Right lung (tissue), 5 donors: ENCODE data around the gene FOXC2. TPM values are rescaled to one million over a fixed set of nuclear protein-coding genes. Genes with fewer than 3 reads are reported as not detected.

Source experiments
- DNase-seq, 2 donors: peaks; one replicate each; pipeline ENCODE4 v3.0.0-alpha.2; 2013
- polyA plus RNA-seq, 5 donors: library from polyadenylated mRNA; unstranded; fragments of 120-200 nt; gene quantifications; one replicate each; pipeline versions ENCODE4 v1.2.1 to v1.2.3, GENCODE V29; 2013; ENCODE audit warnings: inconsistent platforms in 1 of 5, low replicate concordance in 1 of 5; ENCODE audit not compliant: insufficient read length in 5 of 5, insufficient read depth in 1 of 5

FOXC2 gene
- polyA plus RNA-seq, 5 donors: 0.31 to 0.95 (median 0.72) TPM

DNA sequence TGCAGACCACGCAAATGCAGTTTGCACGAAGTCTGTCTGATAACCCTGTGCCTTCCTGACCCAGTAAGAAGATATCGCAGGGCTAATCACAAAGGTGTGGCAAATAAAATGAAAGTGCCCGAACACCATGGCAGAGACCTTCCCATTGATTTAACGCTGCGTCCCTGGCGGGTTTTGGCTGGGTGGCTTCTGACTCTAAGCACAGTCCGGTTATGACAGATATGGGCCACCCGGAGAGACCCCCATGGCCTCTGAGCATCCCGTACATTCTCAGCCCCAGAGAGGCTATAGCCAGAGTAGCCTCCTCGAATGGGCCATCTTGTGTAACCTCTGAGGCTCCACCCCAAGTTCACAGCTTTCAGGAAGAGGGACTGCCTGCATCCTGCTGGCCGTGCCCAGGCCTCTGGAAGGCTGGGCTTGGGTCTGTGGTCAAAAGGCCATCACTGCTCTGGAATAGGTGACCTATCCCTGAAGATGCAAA, 5.5 kb downstream of the FOXC2 start:
- DNase-seq: no peak

DNA sequence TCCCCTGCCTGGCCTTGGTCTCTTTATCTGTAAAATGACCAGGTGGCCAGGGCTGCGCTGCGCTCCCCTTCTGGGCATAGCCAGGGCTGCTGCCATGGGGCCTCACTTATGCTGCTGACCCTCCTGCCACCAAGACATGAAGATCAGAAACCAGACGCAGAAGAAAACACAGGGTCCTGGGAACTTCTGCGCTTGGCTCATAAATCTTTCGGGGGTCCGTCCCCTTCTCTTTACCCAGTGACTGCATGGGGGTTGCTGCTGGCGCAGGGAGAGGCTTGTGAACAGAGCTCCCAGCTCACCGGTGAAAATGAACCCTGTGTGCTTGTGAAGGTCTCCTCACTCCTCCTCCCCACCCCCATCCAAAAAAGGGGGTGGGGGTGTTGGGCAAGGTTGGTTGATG, 6.0 kb downstream of the FOXC2 start:
- DNase-seq: no peak

- DNase-seq: no peak
Measured at GRCh38 chr16:86573215-86573614, 6.6 kb downstream of the FOXC2 start.

DNA sequence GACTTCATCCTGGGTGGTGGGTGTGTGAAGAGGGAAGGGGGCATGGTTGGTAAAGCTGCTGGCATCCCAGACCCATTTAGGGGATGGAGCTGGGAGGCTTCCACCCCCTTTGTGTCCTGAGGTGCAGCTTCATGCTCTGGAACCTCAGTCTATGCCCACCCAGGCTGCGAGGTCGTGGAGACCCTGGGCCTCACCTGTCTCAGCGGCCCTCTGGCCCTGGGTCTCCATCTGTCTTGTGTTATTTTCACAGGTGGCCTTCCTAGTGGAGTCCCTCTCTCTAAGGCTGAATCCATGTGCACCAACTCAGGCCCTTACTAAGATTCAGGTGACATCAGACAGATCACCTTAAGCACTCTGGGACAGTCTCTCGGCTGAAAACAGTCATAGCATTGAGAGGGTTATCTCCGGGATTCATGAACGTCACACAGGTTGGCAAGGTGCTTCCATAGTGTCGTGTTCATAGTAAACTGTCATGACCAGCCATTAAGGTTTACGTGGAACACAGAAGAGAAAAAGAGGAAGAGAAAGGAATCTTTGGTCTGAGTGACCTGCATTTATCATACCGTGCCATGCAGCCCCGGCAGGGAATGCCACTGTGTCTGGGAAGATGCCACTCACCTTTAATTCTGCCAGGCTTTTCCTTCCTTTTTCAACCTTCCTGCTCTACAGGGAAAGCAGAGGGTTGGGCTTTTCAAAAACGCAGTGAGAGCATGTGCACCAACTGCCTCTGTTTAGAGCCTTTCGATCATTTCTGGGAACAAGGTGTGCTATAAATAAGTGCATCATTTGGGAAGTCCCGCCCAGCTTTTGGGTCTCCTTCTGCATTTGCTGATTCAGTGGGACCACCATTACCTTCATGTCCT, 7.2 kb downstream of the FOXC2 start:
- no peak for DNase-seq

DNA sequence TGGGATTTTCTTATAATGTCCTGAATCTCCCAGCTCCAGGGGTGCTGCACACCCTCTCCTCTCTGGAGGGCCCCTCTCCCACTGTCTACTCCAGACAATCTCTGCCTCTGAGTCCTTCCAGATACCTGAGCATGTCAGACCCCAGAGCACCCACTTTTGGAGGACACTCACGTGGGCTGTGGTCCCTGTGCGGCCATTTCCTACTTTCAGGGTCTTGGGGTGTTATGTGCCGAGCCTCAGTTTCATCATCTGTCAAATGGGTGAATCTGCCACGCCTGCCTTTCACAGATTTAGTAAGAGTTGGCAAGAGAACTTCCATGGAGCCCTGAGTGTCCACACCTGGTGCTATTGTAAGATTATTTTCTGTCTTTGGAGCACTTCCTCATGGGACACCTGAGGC, 8.0 kb downstream of the FOXC2 start:
- DNase-seq: no peak

DNA sequence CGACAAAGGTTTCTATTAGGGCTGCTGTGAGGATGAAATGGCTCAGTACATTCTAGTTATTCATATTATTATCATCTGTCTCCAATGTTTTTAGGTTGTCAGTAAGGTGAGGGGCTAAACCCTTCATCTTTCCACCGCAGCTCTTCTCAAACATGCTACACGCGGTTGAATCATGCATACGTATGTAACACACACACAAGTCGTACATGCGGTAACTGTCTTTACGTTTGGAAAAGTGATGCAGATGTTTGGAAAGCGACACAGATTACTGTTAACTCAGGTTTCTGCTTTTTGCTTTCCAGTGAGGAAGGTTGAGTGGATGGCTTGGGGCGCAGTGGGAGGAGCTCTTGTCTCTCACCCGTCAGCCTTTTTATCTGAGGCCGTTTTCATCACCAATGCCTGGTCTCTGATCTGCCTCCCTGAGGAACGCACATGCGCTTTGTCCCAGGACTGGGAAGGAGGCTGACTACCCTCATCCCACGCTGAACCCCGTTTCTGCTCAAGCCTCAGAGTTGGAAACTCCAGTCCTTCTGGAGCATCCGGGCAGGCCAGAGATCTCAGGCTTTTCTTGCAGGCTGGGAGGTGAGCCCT, 8.6 kb downstream of the FOXC2 start:
- no peak for DNase-seq

GRCh38 chr16:86575754-86576557, 9.3 kb downstream of the FOXC2 start:
- DNase-seq: peak; percentile 57 to 68

- no peak for DNase-seq
Measured at GRCh38 chr16:86576591-86577313, 10.1 kb downstream of the FOXC2 start.

GRCh38 chr16:86577314-86577971, 10.8 kb downstream of the FOXC2 start:
- no peak for DNase-seq

DNA sequence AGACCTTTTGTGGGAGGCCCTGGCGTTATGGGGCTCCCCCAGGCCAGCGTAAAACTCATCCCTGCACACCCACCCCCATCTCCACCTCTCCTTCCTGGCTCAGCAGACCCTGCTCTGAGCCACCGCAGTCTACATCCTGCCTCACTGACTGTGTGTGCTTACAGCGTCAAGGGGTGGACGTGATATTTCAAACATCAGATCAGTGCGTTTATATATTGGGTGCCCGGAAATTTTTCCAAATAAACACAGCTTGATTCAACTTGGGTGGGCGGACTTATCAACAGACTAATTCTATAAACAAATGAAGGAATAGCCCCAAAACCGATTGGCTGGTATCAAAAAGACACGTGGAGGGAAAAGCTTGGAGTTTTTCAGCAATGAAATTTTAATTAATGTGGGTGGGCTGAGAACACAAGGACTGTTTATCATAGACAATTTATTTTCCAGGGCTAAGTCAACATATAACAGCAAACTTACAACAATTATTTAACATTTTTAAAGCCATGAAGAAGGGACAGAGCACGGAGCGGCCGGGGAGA, 11.5 kb downstream of the FOXC2 start, which contains the start of gene FOXL1:
Gene FOXL1 (plus strand): TSS at position 489 of the 539 bp plus-strand sequence. CDS start 175 bp downstream, outside the sequence.
- peak; percentile 78 to 87 for DNase-seq

DNA sequence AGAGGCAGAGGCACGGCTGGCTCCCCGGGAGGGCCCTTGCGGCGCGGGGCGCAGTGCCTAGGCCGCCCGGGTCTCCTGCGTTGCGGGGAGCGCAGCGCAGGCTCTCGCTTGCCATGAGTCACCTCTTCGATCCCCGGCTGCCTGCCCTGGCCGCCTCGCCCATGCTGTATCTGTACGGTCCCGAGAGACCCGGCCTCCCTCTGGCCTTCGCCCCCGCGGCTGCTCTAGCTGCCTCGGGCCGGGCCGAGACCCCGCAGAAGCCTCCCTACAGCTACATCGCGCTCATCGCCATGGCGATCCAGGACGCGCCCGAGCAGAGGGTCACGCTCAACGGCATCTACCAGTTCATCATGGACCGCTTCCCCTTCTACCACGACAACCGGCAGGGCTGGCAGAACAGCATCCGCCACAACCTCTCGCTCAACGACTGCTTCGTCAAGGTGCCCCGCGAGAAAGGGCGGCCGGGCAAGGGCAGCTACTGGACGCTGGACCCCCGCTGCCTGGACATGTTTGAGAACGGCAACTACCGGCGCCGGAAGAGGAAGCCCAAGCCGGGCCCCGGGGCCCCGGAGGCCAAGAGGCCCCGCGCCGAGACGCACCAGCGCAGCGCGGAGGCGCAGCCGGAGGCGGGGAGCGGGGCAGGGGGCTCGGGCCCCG, 12.1 kb downstream of the FOXC2 start:
- DNase-seq: no peak

GRCh38 chr16:86579268-86580062, 12.8 kb downstream of the FOXC2 start:
- DNase-seq: no peak

DNA sequence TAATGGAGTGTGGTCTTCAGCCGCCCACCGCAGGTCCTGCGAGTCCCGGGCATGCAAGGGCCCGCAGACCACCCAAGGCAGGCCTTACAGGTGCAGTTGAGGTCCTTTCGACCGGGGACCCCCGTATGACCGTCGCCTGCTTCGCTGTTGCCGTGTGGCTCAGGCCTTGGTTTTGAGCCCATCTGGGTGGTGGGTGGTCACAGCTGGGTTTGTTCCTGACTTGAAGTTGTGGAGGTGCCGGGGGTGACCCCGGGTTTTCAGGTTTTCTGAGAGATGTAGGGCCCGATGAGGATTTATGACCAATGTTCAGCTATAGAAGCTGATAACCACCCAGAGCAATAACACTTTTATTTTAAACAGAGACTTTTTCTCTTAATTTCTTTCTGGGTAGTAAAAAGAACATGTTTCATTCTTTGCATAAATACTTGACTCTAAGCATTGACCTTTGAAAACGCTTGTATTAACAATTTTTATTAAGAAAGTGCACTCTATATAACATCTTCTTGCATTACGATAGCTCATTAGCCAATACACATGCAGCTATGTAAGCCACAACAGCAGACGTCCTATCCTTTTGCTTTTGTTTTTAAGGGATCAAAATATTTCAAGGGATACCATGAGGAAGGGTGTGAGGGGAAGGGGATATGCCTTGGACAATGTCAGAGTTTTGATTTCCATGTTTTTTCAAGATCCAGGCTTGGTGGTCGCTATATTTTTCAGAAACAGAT, 13.6 kb downstream of the FOXC2 start:
- DNase-seq: no peak

DNA sequence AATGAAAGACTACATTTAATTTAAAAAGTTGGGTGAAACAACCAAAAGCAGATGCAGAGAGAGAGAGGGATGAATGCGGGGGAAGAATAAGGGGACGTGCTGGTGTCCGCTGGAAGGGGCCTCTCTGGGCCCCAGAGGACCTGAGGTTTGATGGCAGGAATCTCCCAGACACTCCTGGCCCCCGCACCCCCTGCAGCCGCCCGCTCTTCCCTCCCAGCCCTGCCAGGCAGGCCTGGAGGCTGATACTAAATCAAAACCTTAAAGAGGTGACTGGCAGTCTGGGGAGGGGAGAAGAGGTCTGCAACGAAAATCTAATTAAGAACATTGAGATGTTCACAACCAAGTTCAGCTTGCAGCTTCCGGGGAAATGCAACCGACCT, 14.2 kb downstream of the FOXC2 start:
- no peak for DNase-seq

GRCh38 chr16:86581458-86581857, 14.8 kb downstream of the FOXC2 start:
- DNase-seq: no peak

DNA sequence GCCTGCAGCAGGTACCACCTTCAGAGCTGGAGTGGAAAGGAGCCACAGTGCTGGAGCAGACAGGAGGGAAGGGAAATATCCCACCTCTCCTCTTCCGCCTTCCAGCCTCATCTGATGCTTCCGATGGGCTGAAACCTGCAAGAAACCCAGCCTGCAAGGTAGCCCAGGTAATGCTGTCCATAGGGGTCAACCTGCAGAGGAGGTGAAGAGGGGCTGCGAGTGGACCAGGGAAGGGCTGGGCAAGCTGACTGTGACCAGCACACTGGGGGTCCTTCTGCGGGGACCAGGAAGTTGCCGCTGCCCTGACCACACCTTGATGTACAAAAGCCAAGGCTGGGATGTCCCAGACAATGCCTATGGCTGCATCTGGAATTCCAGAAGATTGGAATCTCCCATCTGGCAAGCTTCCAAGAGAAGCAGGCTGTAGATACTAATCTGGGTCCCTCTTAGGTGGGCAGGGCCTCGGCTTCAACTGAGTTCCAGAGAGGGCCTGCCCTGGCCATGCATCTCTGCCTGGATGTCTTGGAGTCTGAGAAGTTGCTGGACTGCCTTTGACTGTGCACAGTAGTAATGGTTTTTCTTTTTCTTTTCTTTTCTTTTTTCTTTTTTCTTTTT, 17.5 kb downstream of the FOXC2 start:
- DNase-seq: no peak

- DNase-seq: no peak
Measured at GRCh38 chr16:86584726-86585721, 18.4 kb downstream of the FOXC2 start.
